HEK293 (cell line): ENCODE results near the gene P2RY2.
"Not testable (repeated sequence)": the region's sequence is repeated elsewhere in the genome, so short reads cannot be mapped to it uniquely, and the experiment has no call there.

Source experiments
- CTCF ChIP-seq: fragments of 450-650 bp; formaldehyde crosslinking; IDR thresholded peaks from 2 replicates; pipeline ENCODE4 v1.5.1; 2016; ENCODE audit warnings: missing biosample characterization, missing genetic modification characterization
- PRDM6 ChIP-seq: fragments of 450-650 bp; formaldehyde crosslinking; IDR thresholded peaks from 2 replicates; pipeline ENCODE4 v1.5.1; 2017; ENCODE audit warnings: missing biosample characterization, missing genetic modification characterization
- ZBTB21 ChIP-seq: fragments of 450-650 bp; formaldehyde crosslinking; IDR thresholded peaks from 2 replicates; pipeline ENCODE4 v1.5.1; 2017; ENCODE audit warnings: missing biosample characterization, missing genetic modification characterization
- ZBTB8A ChIP-seq: fragments of 450-650 bp; formaldehyde crosslinking; IDR thresholded peaks from 2 replicates; pipeline ENCODE4 v1.5.1; 2016; ENCODE audit warnings: missing biosample characterization, missing genetic modification characterization
- ZFP69B ChIP-seq: fragments of 450-650 bp; formaldehyde crosslinking; IDR thresholded peaks from 2 replicates; pipeline ENCODE4 v1.5.1; 2016; ENCODE audit warnings: missing biosample characterization, missing genetic modification characterization
- ZIC2 ChIP-seq: fragments of 450-650 bp; formaldehyde crosslinking; IDR thresholded peaks from 2 replicates; pipeline ENCODE4 v1.5.1; 2016; ENCODE audit warnings: missing biosample characterization, missing genetic modification characterization
- ZNF274 ChIP-seq, 2 experiments: fragments of 200-500 bp in 1 of 2; fragments of 450-650 bp in 1 of 2; sonication (Bioruptor generic) in 1 of 2; formaldehyde crosslinking in 1 of 2; IDR thresholded peaks; 2 replicates each; pipeline versions ENCODE4 v1.5.1 to v1.6.1; 2014 to 2016; ENCODE audit warnings: borderline replicate concordance in 1 of 2, inconsistent platforms in 1 of 2, low read length in 1 of 2, missing biosample characterization in 1 of 2, missing genetic modification characterization in 1 of 2
- ZNF473 ChIP-seq: fragments of 450-650 bp; formaldehyde crosslinking; IDR thresholded peaks from 2 replicates; pipeline ENCODE4 v1.5.1; 2017; ENCODE audit warnings: missing biosample characterization, missing genetic modification characterization
- ZNF747 ChIP-seq: fragments of 450-650 bp; formaldehyde crosslinking; IDR thresholded peaks from 2 replicates; pipeline ENCODE4 v1.5.1; 2016; ENCODE audit warnings: missing biosample characterization, missing genetic modification characterization
- ZNF768 ChIP-seq: fragments of 450-650 bp; formaldehyde crosslinking; IDR thresholded peaks from 2 replicates; pipeline ENCODE4 v1.5.1; 2018; ENCODE audit warnings: missing biosample characterization, mild to moderate bottlenecking, missing genetic modification characterization
- ZSCAN16 ChIP-seq: fragments of 450-650 bp; formaldehyde crosslinking; IDR thresholded peaks from 2 replicates; pipeline ENCODE4 v1.5.1; 2016; ENCODE audit warnings: missing biosample characterization, missing genetic modification characterization
- TF ChIP-seq, protein P1 (sequence below): fragments of 450-650 bp; formaldehyde crosslinking; conservative IDR thresholded peaks from 2 replicates; pipeline ENCODE4 v1.5.1; 2016; ENCODE audit warnings: low read depth, missing biosample characterization, missing genetic modification characterization
- TF ChIP-seq, protein P2 (sequence below): fragments of 450-650 bp; formaldehyde crosslinking; IDR thresholded peaks from 2 replicates; pipeline ENCODE4 v1.5.1; 2016; ENCODE audit warnings: missing biosample characterization, missing genetic modification characterization, borderline replicate concordance

GRCh38 chr11:73232487-73232886 is 14.4 kb downstream of the P2RY2 start:
- not testable (repeated sequence) for TF ChIP-seq ZNF768 (tag by site-specific recombination); ZFP69B (tag by site-specific recombination); CTCF; ZIC2; ZBTB8A (tag by site-specific recombination); ZNF747 (tag by site-specific recombination); ZBTB21 (tag by site-specific recombination); ZNF274 (IDR thresholded peaks at IDR 0.05; ENCODE audit: low read length); ZNF274 (tag by site-specific recombination; IDR thresholded peaks at IDR 0.05; ENCODE audit: borderline replicate concordance); ZSCAN16 (tag by site-specific recombination); PRDM6; ZNF473 (tag by site-specific recombination)
- TF ChIP-seq, protein P1, sequence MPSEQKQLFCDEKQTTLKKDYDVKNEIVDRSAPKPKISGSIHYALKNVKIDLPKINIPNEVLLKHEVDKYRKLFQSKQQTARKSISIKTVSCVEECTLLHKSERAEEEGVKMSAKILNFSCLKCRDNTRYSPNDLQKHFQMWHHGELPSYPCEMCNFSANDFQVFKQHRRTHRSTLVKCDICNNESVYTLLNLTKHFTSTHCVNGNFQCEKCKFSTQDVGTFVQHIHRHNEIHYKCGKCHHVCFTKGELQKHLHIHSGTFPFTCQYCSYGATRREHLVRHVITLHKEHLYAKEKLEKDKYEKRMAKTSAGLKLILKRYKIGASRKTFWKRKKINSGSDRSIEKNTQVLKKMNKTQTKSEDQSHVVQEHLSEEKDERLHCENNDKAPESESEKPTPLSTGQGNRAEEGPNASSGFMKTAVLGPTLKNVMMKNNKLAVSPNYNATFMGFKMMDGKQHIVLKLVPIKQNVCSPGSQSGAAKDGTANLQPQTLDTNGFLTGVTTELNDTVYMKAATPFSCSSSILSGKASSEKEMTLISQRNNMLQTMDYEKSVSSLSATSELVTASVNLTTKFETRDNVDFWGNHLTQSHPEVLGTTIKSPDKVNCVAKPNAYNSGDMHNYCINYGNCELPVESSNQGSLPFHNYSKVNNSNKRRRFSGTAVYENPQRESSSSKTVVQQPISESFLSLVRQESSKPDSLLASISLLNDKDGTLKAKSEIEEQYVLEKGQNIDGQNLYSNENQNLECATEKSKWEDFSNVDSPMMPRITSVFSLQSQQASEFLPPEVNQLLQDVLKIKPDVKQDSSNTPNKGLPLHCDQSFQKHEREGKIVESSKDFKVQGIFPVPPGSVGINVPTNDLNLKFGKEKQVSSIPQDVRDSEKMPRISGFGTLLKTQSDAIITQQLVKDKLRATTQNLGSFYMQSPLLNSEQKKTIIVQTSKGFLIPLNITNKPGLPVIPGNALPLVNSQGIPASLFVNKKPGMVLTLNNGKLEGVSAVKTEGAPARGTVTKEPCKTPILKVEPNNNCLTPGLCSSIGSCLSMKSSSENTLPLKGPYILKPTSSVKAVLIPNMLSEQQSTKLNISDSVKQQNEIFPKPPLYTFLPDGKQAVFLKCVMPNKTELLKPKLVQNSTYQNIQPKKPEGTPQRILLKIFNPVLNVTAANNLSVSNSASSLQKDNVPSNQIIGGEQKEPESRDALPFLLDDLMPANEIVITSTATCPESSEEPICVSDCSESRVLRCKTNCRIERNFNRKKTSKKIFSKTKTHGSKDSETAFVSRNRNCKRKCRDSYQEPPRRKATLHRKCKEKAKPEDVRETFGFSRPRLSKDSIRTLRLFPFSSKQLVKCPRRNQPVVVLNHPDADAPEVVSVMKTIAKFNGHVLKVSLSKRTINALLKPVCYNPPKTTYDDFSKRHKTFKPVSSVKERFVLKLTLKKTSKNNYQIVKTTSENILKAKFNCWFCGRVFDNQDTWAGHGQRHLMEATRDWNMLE (tag by site-specific recombination), result not testable (repeated sequence)
- TF ChIP-seq, protein P2, sequence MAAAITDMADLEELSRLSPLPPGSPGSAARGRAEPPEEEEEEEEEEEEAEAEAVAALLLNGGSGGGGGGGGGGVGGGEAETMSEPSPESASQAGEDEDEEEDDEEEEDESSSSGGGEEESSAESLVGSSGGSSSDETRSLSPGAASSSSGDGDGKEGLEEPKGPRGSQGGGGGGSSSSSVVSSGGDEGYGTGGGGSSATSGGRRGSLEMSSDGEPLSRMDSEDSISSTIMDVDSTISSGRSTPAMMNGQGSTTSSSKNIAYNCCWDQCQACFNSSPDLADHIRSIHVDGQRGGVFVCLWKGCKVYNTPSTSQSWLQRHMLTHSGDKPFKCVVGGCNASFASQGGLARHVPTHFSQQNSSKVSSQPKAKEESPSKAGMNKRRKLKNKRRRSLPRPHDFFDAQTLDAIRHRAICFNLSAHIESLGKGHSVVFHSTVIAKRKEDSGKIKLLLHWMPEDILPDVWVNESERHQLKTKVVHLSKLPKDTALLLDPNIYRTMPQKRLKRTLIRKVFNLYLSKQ (tag by site-specific recombination), result not testable (repeated sequence)
